ENCODE measurements around the gene AP2S1.

Gene AP2S1

DNA sequence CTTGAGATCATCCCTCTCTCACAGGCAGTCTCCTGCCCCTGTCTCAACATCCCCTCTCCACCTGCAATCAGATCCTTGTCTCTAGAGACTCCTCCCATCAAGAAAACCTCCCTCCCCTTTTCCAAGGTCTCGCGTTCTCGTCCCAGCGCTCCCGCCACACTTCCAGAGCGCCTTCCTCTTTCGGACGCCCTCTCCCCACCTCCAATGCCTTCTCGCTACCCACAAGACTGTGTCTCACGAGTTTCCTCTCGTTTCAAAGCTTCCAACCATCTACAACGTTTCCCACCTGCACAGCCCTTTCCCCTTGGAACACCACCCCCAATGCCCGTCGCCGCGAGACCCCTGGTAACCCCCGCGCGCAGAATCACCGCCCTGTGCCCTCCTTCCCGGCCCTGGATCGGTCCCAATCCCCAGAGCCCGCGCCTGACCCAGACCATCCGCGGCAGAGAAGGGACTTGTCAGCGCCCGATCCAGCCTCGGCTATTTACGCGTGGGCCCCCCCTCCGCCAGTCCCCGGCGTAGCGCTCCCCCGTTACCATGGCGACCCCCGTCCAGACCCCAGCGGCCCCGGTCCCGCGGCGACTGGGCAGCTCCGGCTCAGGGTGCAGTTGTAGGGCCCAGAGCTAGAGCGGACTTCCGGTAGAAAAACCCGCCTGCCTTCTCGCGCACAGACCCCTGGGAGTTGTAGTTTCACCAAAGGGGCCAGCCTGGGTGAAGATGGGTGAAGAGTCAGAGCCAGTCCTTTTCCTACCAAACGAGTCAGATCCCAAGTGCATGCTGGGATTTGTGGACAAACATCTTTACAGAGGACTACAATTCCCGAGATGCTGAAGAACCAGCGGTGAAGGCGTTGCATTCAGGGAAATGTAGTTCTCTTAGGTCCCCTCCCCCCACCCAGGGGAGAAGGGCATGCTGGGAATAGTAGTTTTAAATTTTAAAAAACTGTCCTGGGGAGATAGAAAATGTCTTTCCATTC is at the start of gene AP2S1:
TSS of gene AP2S1 (minus strand) at position 619 of the 976 bp plus-strand sequence. CDS start at position 539, 80 bp downstream.
- DNase-seq, result peak; percentile 94

DNA sequence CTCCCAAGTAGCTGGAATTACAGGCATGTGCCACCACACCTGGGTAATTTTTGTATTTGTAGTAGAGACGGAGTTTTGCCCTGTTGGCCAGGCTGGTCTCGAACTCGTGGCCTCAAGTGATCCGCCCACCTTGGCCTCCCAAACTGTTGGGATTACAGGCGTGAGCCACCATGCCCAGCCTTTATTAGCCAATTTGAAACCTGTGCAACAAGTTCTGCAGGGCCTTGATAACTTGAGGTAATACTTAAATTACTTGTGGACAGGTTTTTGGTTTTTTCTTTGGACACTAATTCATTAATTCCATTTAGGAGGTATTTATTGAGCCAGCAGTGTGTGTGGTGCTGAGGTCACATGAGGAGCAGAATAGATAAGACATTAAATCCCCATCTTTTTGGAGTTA is 49.7 kb upstream of the AP2S1 start:
- no peak for DNase-seq

DNA sequence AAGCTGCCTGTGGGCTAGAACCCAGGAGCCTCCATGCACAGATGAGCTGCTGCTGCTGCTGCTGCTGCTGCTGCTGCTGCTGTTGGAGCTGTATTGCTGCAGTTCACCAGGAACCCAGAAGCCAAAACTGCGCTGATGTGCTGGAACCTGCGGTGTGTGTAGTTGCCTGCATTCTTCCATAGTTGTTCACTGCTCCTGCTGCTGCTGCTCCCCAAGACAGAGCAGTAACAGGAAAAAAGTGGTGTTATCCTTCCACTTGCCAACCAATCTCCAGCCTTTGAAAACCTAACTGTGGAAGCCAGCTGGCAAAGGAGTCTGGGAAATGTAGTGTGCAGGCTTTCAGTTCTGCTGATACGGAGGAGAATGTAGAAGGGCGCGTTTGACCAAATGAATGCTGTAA is 48.1 kb upstream of the AP2S1 start:
- peak; percentile 11 for DNase-seq

DNA sequence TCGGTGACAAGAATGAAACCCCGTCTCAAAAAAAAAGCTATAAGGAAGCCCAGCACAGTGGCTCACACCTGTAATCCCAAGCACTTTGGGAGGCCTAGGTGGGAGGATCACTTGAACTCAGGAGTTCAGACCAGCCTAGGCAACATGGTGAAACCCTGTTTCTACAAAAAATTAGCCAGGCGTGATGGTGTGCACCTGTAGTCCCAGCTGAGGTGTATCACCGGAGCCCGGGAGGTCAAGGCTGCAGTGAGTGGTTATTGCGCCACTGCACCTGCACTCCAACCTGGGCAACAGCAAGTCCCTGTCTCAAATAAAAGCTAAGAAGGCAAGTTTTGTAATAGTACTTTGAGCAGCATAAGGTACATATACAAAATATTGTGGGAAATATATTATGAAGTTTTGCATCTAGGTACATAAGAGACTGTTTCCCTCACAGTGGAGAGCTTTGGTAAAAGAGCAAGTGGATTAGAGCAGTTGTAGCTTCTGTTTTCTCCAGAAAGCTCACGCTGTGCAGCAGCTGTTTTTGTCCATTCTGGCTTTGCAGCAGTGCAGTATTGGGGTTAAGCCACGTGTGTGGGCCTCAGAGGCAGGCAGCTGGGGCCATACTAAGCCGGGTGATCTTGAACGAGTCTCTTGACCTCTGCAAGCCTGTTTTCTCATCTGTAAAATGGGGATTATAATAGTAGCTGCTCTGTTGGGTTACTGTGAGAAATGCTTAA is 45.6 kb upstream of the AP2S1 start:
- DNase-seq, result peak; percentile 26

DNA sequence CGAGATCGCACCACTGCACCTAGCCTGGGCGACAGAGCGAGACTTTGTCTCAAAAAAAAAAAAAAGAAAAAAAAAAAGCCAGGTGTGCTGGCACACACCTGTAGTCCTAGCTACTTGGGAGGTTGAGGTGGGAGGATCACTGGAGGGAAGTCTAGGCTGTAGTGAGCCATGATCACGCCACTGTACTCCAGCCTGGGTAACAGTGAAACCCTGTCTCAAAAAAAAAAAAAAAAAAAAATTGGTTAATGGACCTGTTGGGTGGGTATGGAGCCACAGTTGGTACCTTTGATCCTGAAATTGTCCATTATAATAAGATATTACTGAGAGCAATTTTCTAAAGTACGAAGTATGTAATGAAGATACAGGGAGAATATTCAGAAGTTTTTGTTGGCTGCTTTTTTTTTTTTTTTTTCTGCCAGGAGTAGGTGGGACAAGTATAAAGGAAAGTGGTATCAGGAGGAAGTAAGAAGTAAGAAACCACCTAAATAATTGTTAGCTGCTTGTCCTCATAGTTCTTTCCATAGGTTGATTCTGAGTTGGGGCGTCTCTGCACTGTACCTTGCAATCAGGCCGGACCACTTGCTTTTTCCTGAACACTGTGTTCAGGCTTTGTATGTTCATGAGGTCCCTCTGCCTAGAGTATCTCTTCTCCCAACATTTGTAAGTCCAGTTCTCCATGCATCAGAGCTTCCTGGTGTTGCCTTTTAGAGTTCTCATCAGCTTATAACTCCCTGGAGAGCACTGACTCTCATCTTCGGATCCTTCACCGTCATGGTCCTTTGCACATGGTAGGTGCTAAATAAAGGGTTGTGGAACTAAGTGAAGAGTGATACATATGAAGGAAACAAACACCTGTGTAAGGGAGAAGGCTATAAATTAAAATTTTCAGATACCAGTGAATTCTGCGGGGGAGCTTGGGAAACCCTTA is 41.9 kb upstream of the AP2S1 start:
- DNase-seq, result peak; percentile 32

DNA sequence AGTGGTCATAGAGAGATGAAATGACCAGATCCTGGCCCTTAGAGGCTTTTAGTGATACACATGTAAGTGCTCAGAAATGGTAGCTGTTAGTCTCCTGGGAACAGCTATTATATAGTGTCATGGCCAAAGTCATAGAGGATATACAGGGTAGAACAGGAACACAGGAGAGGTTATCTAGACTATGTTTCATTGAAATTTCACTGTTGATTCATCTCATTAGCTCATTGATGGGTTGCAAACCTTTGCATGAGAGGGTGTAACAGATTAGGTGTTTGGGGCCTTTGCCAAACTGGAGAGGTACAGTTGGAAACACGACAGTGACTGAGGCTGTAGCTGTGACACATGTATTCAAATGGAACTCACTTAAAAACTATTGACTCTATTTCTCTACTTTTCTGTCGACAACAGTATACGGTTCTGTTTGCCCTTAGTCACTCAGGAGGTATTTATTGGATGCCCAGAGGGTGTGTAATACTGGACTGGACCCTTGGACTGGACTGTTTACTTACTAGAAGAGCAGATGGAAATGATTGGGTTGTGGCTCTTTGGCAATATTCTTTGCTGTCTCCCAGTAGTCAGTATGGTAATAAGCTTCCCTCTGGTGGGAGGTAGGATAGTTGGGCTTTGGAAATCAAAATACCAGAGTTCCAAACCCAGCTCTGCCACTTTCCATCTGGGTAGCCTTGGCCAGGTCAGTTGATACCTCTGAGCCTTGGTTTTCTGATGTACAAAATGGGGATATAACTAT is 40.0 kb upstream of the AP2S1 start:
- DNase-seq, result peak; percentile 11

DNA sequence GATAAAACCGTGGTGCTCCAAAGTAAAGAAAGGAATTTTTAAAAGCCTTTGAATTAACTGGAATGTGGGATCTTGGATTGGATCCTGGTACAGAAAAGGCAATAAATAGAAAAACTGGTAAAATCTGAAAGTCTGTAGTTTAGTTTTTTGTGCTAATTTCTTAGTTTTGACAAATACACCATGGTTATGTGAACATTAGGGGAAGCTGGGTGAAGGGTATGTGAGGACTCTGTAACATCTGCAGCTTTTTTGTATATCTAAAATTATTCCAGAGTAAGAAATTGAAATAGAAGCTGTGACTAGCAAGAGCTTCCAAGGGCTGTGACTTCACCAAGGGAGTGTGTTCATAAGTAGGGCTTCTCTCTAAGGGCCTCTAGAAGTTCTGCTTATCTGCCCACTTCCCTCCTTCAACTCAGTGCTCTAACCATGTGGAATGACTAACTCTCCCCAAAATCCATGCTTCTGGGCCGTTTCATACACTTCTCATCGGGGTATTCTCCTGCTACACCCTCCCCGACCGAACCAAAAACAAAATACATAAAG is 36.7 kb upstream of the AP2S1 start:
- no peak for DNase-seq

DNA sequence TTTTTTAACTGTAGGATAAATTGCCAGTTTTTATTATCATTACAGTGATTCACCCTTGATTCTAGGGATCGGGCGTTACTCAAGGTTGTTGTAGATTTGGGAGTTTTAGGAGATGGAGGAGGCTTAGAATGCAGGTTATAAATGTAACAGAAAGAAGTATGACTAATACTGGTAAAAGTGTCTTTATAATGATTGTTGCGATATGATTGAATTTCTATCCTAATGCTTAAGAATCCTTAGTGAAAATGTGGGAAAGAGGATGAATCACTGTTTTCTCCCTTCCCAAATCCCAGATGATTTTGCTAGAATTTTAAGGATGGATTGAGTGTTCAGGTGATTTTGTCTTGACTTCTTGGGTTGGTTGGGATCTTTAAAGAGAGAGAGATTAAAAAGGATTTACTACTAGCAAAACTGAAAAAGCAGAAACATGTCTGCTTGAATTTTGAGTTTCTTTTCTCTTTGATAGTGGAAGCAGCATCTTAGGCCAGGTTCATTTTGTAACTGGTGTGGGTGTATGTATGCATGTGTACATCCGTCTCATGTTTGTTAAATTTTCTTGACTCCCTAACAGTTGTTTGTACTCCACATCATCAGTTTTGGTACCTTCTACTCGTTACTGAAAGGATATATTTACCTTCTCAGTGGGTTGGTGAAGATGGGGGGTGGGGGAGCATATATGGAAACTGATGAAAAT is 36.0 kb upstream of the AP2S1 start:
- DNase-seq, result no peak

DNA sequence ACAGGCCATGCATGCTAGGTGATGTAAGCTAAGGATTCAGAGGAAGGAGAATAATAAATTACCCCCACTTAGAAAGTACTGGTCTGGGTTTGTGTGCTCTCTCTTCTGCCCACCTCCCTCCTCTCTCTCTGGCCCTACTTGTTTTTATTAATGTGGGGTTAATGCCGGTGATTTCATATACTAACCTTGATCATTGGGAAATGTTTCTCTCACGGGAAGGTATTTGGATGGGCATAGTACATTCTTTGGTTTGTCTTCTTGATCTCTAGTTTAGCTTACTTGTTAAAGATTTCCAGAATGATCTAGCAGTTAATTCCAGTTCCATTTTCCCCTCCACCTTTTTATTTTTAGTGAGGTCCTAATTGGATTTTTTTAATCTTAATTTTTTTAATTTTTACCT is 34.8 kb upstream of the AP2S1 start:
- DNase-seq, result no peak

DNA sequence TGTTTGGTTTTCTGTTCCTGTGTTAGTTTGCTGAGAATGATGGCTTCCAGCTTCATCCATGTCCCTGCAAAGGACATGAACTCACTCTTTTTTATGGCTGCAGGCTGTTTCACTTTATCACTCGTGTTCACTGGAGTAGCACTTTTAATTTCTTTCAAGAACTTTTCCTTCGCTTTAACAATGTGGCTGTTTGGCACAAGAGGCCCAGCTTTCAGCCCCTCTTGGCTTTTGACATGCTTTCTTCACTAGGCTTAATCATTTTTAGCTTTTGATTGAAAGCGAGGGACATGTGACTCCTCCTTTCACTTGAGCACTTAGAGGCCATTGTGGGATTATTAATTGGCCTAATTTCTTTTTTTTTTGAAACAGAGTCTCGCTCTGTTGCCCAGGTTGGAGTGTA is 32.1 kb upstream of the AP2S1 start:
- peak; percentile 9 for DNase-seq

DNA sequence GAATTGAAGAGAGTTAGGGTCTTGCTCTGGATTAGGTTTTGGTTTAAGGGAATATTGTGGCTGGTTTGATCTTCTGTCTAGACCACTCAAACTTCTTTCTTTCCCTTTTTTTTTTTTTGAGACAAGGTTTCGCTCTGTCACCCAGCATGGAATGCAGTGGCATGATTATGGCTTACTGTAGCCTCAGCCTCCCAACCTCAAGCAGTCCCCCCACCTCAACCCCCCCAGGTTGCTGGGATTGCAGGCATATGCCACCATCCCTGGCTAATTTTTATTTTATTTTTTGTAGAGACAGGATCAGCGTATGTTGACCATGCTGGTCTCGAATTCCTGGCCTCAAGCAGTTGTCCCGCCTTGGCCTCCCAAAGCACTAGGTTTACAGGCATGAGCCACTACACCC is 31.4 kb upstream of the AP2S1 start:
- DNase-seq, result no peak

DNA sequence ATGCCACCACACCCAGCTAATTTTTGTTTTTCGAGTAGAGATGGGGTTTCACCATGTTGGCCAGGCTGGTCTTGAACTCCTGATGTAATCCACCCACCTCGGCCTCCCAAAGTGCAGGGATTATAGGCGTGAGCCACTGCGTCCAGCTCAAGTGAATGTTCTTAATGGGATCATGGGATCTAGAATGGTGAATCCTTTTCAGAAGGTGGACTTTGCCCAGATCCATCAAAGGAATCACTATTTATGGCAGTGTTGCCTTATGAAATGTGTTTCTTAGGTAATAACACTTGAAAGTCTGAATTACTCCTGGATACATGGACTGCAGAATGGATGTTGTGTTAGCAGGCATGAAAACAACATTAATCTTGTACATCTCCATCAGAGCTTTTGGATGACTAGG is 30.4 kb upstream of the AP2S1 start:
- DNase-seq, result no peak

DNA sequence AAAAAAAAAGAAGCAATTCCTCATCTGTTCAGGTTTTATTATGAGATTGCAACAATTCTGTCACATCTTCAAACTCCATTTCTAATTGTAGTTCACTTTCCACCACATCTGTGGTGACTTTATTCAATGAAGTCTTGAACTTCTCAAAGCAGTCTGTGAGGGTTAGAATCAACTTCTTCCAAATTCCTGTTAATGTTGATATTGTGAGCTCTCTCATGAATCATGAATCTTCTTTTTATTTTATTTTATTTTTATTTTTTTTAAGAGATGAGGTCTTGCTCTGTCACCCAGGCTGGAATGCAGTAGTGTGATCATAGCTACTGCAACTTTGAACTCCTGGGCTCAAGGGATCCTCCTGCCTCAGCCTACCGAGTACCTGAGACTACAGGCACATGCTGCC is 29.8 kb upstream of the AP2S1 start:
- peak; percentile 26 for DNase-seq

DNA sequence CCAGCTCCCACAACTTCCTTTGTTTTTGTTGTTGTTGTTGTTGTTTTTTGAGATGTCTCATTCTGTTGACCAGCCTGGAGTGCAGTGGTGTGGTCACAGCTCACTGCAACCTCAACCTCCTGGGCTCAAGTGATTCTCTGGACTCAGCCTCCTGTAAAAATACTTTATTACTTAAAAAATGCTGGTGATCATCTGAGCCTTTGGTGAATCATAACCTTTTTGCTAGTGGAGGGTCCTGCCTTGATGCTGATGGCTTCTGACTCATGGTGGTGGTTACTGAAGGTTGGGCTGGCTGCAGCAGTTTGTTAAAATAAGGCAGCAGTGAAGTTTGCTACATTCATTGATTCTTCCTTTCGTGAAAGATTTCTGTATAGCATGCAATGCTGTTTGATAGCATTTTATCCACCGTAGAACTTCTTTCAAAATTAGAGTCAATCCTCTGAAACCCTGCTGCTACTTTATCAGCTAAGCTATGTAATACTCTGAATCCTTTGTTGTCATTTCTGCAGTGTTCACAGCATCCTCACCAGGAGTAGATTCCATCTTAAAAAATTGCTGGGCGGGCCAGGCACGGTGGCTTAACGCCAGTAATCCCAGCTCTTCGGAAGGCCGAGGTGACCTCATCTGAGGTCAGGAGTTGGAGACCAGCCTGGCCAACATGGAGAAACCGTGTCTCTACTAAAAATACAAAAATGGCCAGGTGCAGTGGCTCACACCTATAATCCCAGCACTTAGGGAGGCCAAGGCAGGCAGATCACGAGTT is 28.1 kb upstream of the AP2S1 start:
- peak; percentile 32 for DNase-seq

DNA sequence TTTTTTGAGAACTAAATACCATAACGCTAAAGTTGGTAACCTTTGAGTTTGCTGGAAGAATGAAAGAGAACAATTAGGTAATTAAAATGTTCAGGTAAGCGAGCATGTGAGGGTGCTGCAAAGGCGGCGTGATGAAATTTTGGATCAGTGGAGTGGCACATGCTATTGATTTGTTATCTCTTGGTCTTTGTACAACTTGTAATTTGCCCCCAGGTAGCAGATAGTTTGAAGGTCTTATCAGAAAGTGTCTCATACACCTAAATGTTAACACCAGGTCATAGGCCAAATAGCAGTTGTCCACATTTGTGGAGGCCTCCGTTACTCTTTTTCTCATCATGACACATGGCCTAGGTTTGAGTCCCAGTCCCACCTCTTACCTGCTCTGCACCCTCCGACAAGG is 25.0 kb upstream of the AP2S1 start:
- peak; percentile 26 for DNase-seq

DNA sequence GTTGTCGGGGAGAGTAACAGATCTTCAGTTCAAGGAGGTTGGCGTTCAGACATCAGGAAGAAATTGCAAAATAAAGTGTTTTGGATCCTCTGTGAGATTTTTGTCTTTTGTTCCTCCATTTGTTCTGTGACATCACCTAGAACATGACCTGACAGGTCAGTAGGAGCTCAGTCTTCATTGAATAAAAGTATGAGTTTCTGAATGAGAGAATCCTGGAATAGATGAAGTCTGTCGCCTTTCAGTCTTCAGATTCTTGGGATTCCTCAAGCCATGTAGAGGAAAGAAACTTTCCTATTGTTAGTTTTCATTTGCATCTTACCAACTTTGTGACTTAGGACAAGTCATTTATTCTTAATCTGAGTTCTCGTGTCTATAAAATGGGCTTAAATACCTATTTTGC is 24.6 kb upstream of the AP2S1 start:
- DNase-seq, result no peak

DNA sequence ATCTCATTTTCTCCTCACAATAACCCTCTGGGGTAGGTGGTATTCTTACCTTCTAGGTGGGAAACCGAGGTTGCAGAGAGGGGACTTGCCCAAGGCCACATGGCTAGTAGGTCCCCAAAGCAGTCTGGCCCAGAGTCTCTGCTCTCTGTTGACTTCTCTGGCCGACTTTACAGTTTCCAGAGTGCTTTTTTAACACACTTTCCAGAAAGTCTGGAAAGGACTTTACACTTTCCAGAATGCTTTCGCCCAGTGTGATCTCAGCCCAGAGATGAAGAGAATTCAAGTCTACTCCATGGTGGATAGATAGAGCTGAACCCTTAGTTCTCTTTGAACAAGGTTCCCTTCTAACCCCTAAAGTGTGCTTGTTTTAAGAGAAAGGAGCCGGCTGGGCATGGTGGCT is 22.3 kb upstream of the AP2S1 start:
- DNase-seq, result peak; percentile 37

DNA sequence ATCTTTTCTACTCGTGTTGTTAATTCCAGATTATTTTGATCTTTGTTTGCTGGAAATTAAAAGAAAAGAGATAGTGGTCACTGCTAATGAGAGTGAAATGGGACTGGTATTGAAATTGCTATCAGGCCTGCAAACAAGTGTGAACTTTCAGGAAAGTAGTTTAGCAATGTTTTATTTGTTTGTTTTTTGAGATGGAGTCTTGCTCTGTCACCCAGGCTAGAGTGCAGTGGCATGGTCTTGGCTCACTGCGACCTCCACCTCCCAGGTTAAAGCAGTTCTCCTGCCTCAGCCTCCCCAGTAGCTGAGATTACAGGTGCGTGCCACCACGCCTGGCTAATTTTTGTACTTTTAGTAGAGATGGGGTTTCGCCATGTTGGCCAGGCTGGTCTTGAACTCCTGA is 20.5 kb upstream of the AP2S1 start:
- DNase-seq, result peak; percentile 32

DNA sequence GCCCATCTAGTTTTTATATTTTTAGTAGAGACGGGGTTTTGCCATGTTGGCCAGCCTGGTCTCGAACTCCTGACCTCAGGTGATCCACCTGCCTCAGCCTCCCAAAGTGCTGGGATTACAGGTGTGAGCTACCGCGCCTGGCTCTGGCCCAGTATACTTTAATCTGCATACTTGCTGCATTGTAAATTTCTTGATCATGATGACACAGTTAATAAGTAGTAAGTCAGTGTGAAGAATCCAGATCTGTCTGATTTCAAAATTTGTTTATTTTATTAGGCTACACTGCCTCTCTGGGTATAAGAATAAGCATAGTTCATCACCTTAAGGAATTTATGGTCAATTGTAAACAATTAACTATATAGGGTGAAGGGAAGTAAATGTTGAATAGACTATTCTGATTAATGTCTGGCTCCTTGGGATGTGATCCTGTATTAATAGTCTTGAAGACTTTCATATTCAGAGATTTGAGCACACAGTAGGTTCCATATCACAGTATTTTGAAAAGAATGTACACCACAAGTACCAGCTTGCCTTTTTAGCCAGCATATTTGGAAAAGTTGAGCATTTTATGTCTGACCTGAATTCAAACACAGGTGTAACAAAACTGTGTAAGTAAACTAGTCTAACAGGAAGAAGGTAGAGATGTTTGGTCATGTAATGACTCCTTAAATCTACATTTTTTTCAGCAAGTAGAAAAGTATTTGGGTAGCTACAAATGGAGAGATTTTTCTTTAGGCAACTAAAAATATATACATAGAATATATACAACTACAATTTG is 17.6 kb upstream of the AP2S1 start:
- DNase-seq, result no peak

DNA sequence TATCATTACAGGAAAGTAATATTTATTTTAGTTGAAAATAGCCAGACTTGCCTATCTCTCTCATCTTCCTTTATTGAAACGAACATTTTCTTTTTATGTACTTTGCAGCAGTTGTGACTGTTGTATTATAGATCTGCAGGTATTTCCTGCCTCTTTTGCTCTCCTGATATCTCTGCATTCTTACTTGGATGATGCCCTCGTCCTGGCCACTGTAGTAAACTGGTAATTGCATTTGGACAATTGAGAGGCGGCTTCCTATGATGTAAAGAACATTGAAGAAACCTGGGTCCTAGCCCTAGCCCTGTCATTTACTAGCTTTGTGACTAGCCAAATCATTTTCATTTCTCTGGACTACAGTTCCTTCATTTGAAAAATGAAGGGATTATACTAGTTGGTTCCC is 16.5 kb upstream of the AP2S1 start:
- DNase-seq, result no peak
